Tibial nerve (tissue), 4 donors: ENCODE data around the gene ZNF701. TPM values are rescaled to one million over a fixed set of nuclear protein-coding genes. Genes with fewer than 3 reads are reported as not detected.
"Not testable (repeated sequence)": the region's sequence is repeated elsewhere in the genome, so short reads cannot be mapped to it uniquely, and the experiment has no call there.

Experiments
- DNase-seq, 2 donors: peaks; one replicate each; pipeline ENCODE4 v3.0.0-alpha.2; 2019; ENCODE audit warnings: low spot score in 2 of 2
- H3K27ac ChIP-seq, 4 donors: fragments of 200-600 bp; sonication (generic) in 3 of 4; one replicate each; pipeline ENCODE4 v1.5.1; 2017 to 2019; ENCODE audit warnings: mild to moderate bottlenecking in 1 of 4
- H3K27me3 ChIP-seq, 2 donors: fragments of 200-600 bp; sonication (generic) in 1 of 2; one replicate each; pipeline versions ENCODE4 v1.5.1 to v1.6.0; 2017 to 2019
- H3K36me3 ChIP-seq, 3 donors: fragments of 200-600 bp; sonication (generic); one replicate each; pipeline ENCODE4 v1.5.1; 2018 to 2019
- H3K4me1 ChIP-seq, 4 donors: fragments of 200-600 bp; sonication (generic) in 3 of 4; one replicate each; pipeline ENCODE4 v1.5.1; 2017 to 2019
- H3K4me3 ChIP-seq, 4 donors: fragments of 200-600 bp; sonication (generic) in 3 of 4; one replicate each; pipeline ENCODE4 v1.5.1; 2017 to 2019; ENCODE audit warnings: mild to moderate bottlenecking in 1 of 4, moderate library complexity in 1 of 4
- H3K9me3 ChIP-seq, 4 donors: fragments of 200-600 bp; sonication (generic) in 3 of 4; one replicate each; pipeline ENCODE4 v1.5.1; 2017 to 2019
- EP300 ChIP-seq, 2 donors: sonication (generic); formaldehyde crosslinking; IDR thresholded peaks; one replicate each; pipeline ENCODE4 v1.6.1; 2017; ENCODE audit warnings: antibody characterized with exemption in 2 of 2, mild to moderate bottlenecking in 1 of 2
- POLR2A ChIP-seq, 2 donors: fragments of 450-650 bp; IDR thresholded peaks; one replicate each; pipeline ENCODE4 v1.6.1; 2017; ENCODE audit warnings: antibody characterized with exemption in 2 of 2, mild to moderate bottlenecking in 2 of 2, moderate library complexity in 2 of 2
- WGBS, 2 donors: methylation state at CpG; one replicate each; pipeline ENCODE4 v1.1.5; 2018; 5-methylcytosine and 5-hydroxymethylcytosine counted together
- small RNA-seq: library from RNA; depleted of rRNA; stranded (forward); fragments of <200 nt; gene quantifications from one replicate; pipeline ENCODE3, GENCODE V24; 2016
- total RNA-seq, 4 donors: library from RNA; depleted of rRNA; stranded (reverse); fragments of >200 nt; gene quantifications; one replicate each; pipeline ENCODE4 v1.1.0, GENCODE V29; 2016
- TF ChIP-seq, protein P1 (sequence below), 5 experiments: fragments of 200-600 bp in 3 of 5; fragments of 450-650 bp in 2 of 5; sonication (generic) in 3 of 5; IDR thresholded peaks; one replicate each; pipeline ENCODE4 v1.5.1; 2016 to 2019; ENCODE audit warnings: antibody characterized with exemption in 5 of 5, mild to moderate bottlenecking in 3 of 5, moderate library complexity in 2 of 5

The ZNF701 gene
- total RNA-seq, 4 donors from 2014 or later = 12.8 to 28.4 (median 17.9) TPM

- Histone ChIP-seq H3K4me3 (no peak overlapping the region), H3K27ac (no peak overlapping the region), H3K4me1 (no peaks in the 10 kb centered on the region), H3K9me3 (peaks cover 0 to 35% (median 0%) of the 10 kb centered on the region in 4 donors), H3K36me3 (peaks cover 0 to 100% (median 18%) of the 10 kb centered on the region in 3 donors), H3K27me3 (no peaks in the 10 kb centered on the region)
- no peak for DNase-seq
- TF ChIP-seq POLR2A (IDR thresholded peaks at IDR 0.05) (no peak), EP300 (IDR thresholded peaks at IDR 0.05) (no peak)
- TF ChIP-seq, protein P1, sequence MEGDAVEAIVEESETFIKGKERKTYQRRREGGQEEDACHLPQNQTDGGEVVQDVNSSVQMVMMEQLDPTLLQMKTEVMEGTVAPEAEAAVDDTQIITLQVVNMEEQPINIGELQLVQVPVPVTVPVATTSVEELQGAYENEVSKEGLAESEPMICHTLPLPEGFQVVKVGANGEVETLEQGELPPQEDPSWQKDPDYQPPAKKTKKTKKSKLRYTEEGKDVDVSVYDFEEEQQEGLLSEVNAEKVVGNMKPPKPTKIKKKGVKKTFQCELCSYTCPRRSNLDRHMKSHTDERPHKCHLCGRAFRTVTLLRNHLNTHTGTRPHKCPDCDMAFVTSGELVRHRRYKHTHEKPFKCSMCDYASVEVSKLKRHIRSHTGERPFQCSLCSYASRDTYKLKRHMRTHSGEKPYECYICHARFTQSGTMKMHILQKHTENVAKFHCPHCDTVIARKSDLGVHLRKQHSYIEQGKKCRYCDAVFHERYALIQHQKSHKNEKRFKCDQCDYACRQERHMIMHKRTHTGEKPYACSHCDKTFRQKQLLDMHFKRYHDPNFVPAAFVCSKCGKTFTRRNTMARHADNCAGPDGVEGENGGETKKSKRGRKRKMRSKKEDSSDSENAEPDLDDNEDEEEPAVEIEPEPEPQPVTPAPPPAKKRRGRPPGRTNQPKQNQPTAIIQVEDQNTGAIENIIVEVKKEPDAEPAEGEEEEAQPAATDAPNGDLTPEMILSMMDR (IDR thresholded peaks at IDR 0.05) = no peak
- 68 to 76% methylated on average over 2 of the region's 2 CpGs for WGBS, 2 donors
These were observed 52.2 kb downstream of the ZNF701 start for GRCh38 chr19:52622261-52622660.

- Histone ChIP-seq H3K4me1 (no peaks in the 10 kb centered on the region), H3K36me3 (peaks cover 0 to 74% (median 8%) of the 10 kb centered on the region in 3 donors), H3K4me3 (no peak overlapping the region), H3K27ac (no peak overlapping the region), H3K9me3 (peaks cover 0 to 4% (median 0%) of the 10 kb centered on the region in 4 donors), H3K27me3 (no peaks in the 10 kb centered on the region)
- no peak for TF ChIP-seq EP300 (IDR thresholded peaks at IDR 0.05)
- TF ChIP-seq, protein P1 (IDR thresholded peaks at IDR 0.05) = no peak
- TF ChIP-seq POLR2A (IDR thresholded peaks at IDR 0.05) = no peak
- 93% methylated on average over 5 of the region's 5 CpGs for WGBS, 2 donors
- DNase-seq = no peak
These were observed 56.8 kb downstream of the ZNF701 start for GRCh38 chr19:52626915-52627314.

DNA sequence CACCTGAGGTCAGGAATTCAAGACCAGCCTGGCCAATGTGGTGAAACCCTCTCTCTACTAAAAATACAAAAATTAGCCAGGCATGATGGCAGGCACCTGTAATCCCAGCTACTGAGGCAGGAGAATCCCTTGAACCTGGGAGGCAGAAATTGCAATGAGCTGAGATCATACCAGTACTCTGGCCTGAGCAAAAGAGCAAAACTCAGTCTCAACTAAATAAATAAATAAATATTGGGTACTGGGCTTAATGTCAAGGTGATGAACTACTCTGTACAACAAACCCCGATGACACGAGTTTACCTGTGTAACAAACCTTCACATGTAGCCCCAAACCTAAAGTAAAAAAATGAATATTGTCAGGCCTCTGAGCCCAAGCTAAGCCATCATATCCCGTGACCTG lies 57.4 kb downstream of the ZNF701 start:
- not testable (repeated sequence) for DNase-seq, H3K4me1 ChIP-seq, H3K27me3 ChIP-seq, H3K4me3 ChIP-seq, H3K27ac ChIP-seq, H3K9me3 ChIP-seq
- H3K36me3 ChIP-seq = peaks cover 0 to 69% (median 8%) of the 10 kb centered on the region in 3 donors
- WGBS, 2 donors = 94 to 98% methylated on average over 3 of the region's 3 CpGs

DNA sequence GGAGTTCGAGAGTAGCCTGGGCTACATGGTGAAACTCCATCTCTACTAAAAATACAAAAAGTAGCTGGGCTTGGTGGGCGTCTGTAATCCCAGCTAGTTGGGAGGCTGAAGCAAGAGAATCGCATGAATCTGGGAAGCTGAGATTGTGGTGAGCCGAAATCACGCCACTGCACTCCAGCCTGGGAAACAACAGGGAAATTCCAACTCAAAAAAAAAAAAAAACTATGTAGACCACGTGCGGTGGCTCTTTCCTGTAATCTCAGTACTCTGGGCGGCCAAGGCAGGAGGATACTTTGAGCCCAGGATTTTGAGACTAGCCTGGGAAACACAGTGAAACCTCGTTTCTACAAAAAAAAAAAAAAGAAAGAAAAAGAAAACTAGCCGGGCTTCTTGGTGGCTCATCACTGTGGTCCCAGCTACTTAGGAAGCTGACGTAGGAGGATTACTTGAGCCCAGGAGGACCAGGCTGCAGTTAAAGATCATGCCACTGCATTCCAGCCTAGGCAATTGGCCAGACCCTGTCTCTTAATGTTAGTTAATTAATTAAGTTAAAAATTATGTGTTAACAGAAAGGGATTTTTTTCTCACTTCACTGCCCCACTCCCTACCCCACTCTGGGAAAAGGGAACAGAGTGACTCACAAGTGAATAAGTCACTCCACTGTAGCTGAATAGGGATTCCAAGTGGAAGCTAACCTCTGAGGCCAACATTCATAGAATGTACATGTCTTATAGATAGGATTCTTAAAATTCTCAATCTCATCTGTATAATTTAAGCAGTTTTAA lies 65.9 kb downstream of the ZNF701 start:
- peaks cover 0 to 2% (median 0%) of the 10 kb centered on the region in 4 donors for H3K9me3 ChIP-seq
- no peak overlapping the region for H3K27ac ChIP-seq
- TF ChIP-seq POLR2A (IDR thresholded peaks at IDR 0.05) (no peak), EP300 (IDR thresholded peaks at IDR 0.05) (no peak)
- TF ChIP-seq, protein P1 (IDR thresholded peaks at IDR 0.05) = no peak
- DNase-seq = no peak
- no peaks in the 10 kb centered on the region for H3K27me3 ChIP-seq
- 89 to 90% methylated on average over 11 of the region's 11 CpGs for WGBS, 2 donors
- H3K4me3 ChIP-seq = no peak overlapping the region
- H3K4me1 ChIP-seq = peaks cover 0 to 21% (median 3%) of the 10 kb centered on the region in 4 donors
- H3K36me3 ChIP-seq = peaks cover 0 to 17% (median 0%) of the 10 kb centered on the region in 3 donors

Small RNAs within 50 kb of the gene (small RNA-seq; reads per million reads assigned to genes)
- gene RPL39P34 = not detected

Other genes starting within 250 kb of the ZNF701 start
- gene ZNF610, start 234.0 kb upstream of the ZNF701 start, total RNA-seq = 1 to 10 TPM; 2.7 to 7.2 (median 3.3) TPM
- 10 to 100 TPM; 15.6 to 43.5 (median 20.9) TPM for gene ZNF880, start 200.4 kb upstream of the ZNF701 start, total RNA-seq
- 10 to 100 TPM; 26.2 to 34.8 (median 30.7) TPM for gene ZNF528, start 172.4 kb upstream of the ZNF701 start, total RNA-seq
- 1 to 10 TPM in 2 of 4 donors, under 1 TPM in 1, not detected in 1; 0.66 to 8.4 (median 1.9) TPM for gene ZNF534, start 141.1 kb upstream of the ZNF701 start, total RNA-seq
- 1 to 10 TPM in 2 of 4 donors, under 1 TPM in 1, not detected in 1; 0.98 to 2.9 (median 2.1) TPM for gene ZNF578, start 116.7 kb upstream of the ZNF701 start, total RNA-seq
- 10 to 100 TPM; 16.3 to 42.6 (median 21.3) TPM for gene ZNF808, start 42.6 kb upstream of the ZNF701 start, total RNA-seq
- gene ZNF83, start 68.1 kb downstream of the ZNF701 start, total RNA-seq = 10 to 100 TPM; 73.4 to 92.6 (median 81.7) TPM
- gene ZNF611, start 164.8 kb downstream of the ZNF701 start, total RNA-seq = 10 to 100 TPM; 11.6 to 15.9 (median 13.3) TPM
- 10 to 100 TPM in 1 of 4 donors, 1 to 10 TPM in 3; 6.3 to 10.3 (median 8.2) TPM for gene ZNF600, start 216.5 kb downstream of the ZNF701 start, total RNA-seq